Endothelial cell of umbilical vein (primary cell): Measurements from ENCODE around the gene BABAM2. TPM values are rescaled to one million over a fixed set of nuclear protein-coding genes. Genes with fewer than 3 reads are reported as not detected.
A peak's percentile ranks its signal among the peaks of the same experiment; 100 is the strongest.

Experiments used
- BruUV-seq: library from RNA; stranded (reverse); fragments of 400-500 nt; replicated peaks from 2 replicates; lab custom pipeline; 2021; lab: Mats Ljungman, UMichigan
- CTCF ChIA-PET: fragments of 300-600, 350-600 bp; sonication (Branson Sonifier 250); formaldehyde crosslinking; loops from one replicate; lab custom pipeline; 2021; ENCODE audit warnings: antibody characterized with exemption, inconsistent platforms; lab: Charles Lee
- POLR2A ChIA-PET: fragments of 300-600, 350-600 bp; sonication (Branson Sonifier 250); formaldehyde crosslinking; loops from one replicate; lab custom pipeline; 2021; ENCODE audit warnings: antibody characterized with exemption, inconsistent platforms; lab: Charles Lee
- DNase-seq: peaks from one replicate; pipeline ENCODE4 v3.0.0-alpha.2; 2011; ENCODE audit warnings: low read depth, low spot score
- FAIRE-seq: peaks from 2 replicates; lab custom pipeline; 2011; peaks lifted over from hg19 to GRCh38; lab: Jason Lieb, UNC
- H2AFZ ChIP-seq: 2 replicates; pipeline ENCODE4 v1.6.0; 2012; ENCODE audit warnings: low read depth, low read length, control low read depth, inconsistent platforms
- H3K27ac ChIP-seq: 2 replicates; pipeline ENCODE4 v1.5.1; 2011; ENCODE audit warnings: low read depth, mild to moderate bottlenecking, control low read depth, low read length, moderate library complexity; ENCODE audit not compliant: insufficient read depth
- H3K27me3 ChIP-seq, 2 experiments: 2 replicates each; pipeline versions ENCODE4 v1.6.0 to v1.6.1; 2011; ENCODE audit warnings: low read length in 2 of 2, mixed read lengths in 1 of 2; ENCODE audit not compliant: control insufficient read depth in 2 of 2, insufficient read depth in 2 of 2
- H3K36me3 ChIP-seq, 2 experiments: 2 replicates in 1 of 2; 3 replicates in 1 of 2; pipeline ENCODE4 v1.5.1; 2011; ENCODE audit warnings: low read length in 2 of 2, mild to moderate bottlenecking in 1 of 2, moderate library complexity in 1 of 2; ENCODE audit not compliant: control insufficient read depth in 2 of 2, insufficient read depth in 2 of 2; ENCODE audit errors: extremely low read depth in 1 of 2
- H3K4me1 ChIP-seq: 3 replicates; pipeline ENCODE4 v1.5.1; 2011; ENCODE audit warnings: mild to moderate bottlenecking, low read length; ENCODE audit not compliant: control insufficient read depth, insufficient read depth; ENCODE audit errors: extremely low read depth
- H3K4me2 ChIP-seq: 2 replicates; pipeline ENCODE4 v1.6.1; 2011; ENCODE audit warnings: low read length, control low read depth, mixed read lengths; ENCODE audit not compliant: insufficient read depth
- H3K4me3 ChIP-seq, 3 experiments: fragments of 200-600 bp in 1 of 3; sonication (generic), shearing (Covaris generic) in 1 of 3; replicated peaks in 1 of 3; 2 replicates each; pipeline ENCODE4 v1.5.1; 2011 to 2016; ENCODE audit warnings: control low read depth in 3 of 3, low read length in 3 of 3, mild to moderate bottlenecking in 2 of 3, inconsistent platforms in 1 of 3, low read depth in 1 of 3, moderate library complexity in 1 of 3; ENCODE audit not compliant: insufficient read depth in 1 of 3
- H3K79me2 ChIP-seq: 2 replicates; pipeline ENCODE4 v1.6.0; 2012; ENCODE audit warnings: low read length, inconsistent platforms; ENCODE audit not compliant: control insufficient read depth, insufficient read depth
- H3K9ac ChIP-seq: replicated peaks from 2 replicates; pipeline ENCODE3; 2011; ENCODE audit warnings: low read length, control low read depth; ENCODE audit not compliant: insufficient read depth; ENCODE audit errors: extremely low read depth
- H3K9me1 ChIP-seq: replicated peaks from 3 replicates; pipeline ENCODE4 v1.6.0; 2011; ENCODE audit warnings: mild to moderate bottlenecking, low read length; ENCODE audit not compliant: control insufficient read depth, insufficient read depth; ENCODE audit errors: extremely low read depth
- H3K9me3 ChIP-seq: replicated peaks from 2 replicates; pipeline ENCODE4 v1.5.1; 2012; ENCODE audit warnings: low read length, inconsistent platforms; ENCODE audit not compliant: control insufficient read depth, insufficient read depth
- H4K20me1 ChIP-seq: replicated peaks from 2 replicates; pipeline ENCODE3; 2011; ENCODE audit warnings: mild to moderate bottlenecking, low read length; ENCODE audit not compliant: control insufficient read depth, insufficient read depth; ENCODE audit errors: extremely low read depth
- FOS ChIP-seq: IDR thresholded peaks from 2 replicates; pipeline ENCODE4 v1.6.1; 2011; ENCODE audit warnings: mild to moderate bottlenecking, low read length, moderate library complexity, borderline replicate concordance; ENCODE audit not compliant: insufficient read depth
- GATA2 ChIP-seq: IDR thresholded peaks from 2 replicates; pipeline ENCODE4 v1.7.0; 2011; ENCODE audit warnings: low read depth, mild to moderate bottlenecking, moderate library complexity, mixed read lengths, low read length; ENCODE audit not compliant: insufficient read length, insufficient read depth
- JUN ChIP-seq: IDR thresholded peaks from 2 replicates; pipeline ENCODE4 v1.6.1; 2011; ENCODE audit warnings: borderline replicate concordance, low read depth; ENCODE audit not compliant: insufficient read length, insufficient read depth
- dilution Hi-C: fragments of 300-500 bp; cut with MboI; formaldehyde crosslinking; loops from one replicate; pipeline ENCODE4 v1.15.0; 2019; ENCODE audit warnings: low sequenced_read_pairs; ENCODE audit not compliant: extremely low pct_ligation_motif_present
- intact Hi-C: fragments of 100-400 bp; cut with micrococcal nuclease; formaldehyde crosslinking; loops from one replicate; pipeline ENCODE4 v1.10.0; 2022
- polyA plus RNA-seq, 4 experiments: library from polyadenylated mRNA; depleted of rRNA in 3 of 4; stranded (reverse) in 3 of 4; unstranded in 1 of 4; fragments of >200 nt; gene quantifications; 2 replicates each; pipeline versions ENCODE4 v1.2.1 to v1.2.3, GENCODE V29; 2011 to 2012; ENCODE audit warnings: missing spikeins in 1 of 4
- total RNA-seq: library from RNA; stranded (reverse); gene quantifications from 2 replicates; pipeline ENCODE4 v1.2.3, GENCODE V29; 2021

BABAM2 gene
- total and polyA plus RNA-seq, 2 donors (not counting 3 experiments of a cell fraction or from before 2014, with no cell fraction given): 19.9 to 27.6 TPM

GRCh38 chr2:28360718-28361293 is 470.3 kb downstream of the BABAM2 start:
- FAIRE-seq (peak; percentile 47), DNase-seq (peak; percentile 43)
- H3K9me1 ChIP-seq: no peaks in the 10 kb centered on the region
- H4K20me1 ChIP-seq: no peaks in the 10 kb centered on the region
- no peaks in the 10 kb centered on the region for H3K9me3 ChIP-seq
- H3K36me3 ChIP-seq: no peaks in the 10 kb centered on the region
- no peaks in the 10 kb centered on the region for H3K79me2 ChIP-seq
- BruUV-seq: no TSS peak
- no peak overlapping the region for H2AFZ ChIP-seq
- ChIA-PET POLR2A (interaction anchor here (0.9 kb wide), 1 partner anchor 30 kb away, joined by 3 read pairs; no protein-coding TSS in a partner anchor), CTCF (interaction anchor here (1.0 to 1.6 kb wide), 2 partner anchors 9 to 86 kb away, joined by 3 to 4 read pairs; no protein-coding TSS in a partner anchor)
- intact Hi-C loops (no loop called here), dilution Hi-C loops (no loop called here)
- H3K27me3 ChIP-seq: no peaks in the 10 kb centered on the region
- no peak for TF ChIP-seq JUN
- TF ChIP-seq FOS: peak; percentile 35
- H3K4me1 ChIP-seq: peaks cover 28% of the 10 kb centered on the region
- no peak overlapping the region for H3K9ac ChIP-seq
- H3K4me3 ChIP-seq: no peak overlapping the region
- H3K4me2 ChIP-seq: no peak overlapping the region
- no peak overlapping the region for H3K27ac ChIP-seq

- dilution Hi-C loops (no loop called here), intact Hi-C loops (no loop called here)
- Histone ChIP-seq H3K79me2 (no peaks in the 10 kb centered on the region), H3K27me3 (no peaks in the 10 kb centered on the region), H3K9ac (no peak overlapping the region), H3K4me2 (no peak overlapping the region), H2AFZ (no peak overlapping the region), H3K9me3 (no peaks in the 10 kb centered on the region), H4K20me1 (no peaks in the 10 kb centered on the region), H3K4me1 (peaks cover 36% of the 10 kb centered on the region), H3K36me3 (no peaks in the 10 kb centered on the region), H3K9me1 (no peaks in the 10 kb centered on the region), H3K27ac (no peak overlapping the region), H3K4me3 (no peak overlapping the region)
- POLR2A ChIA-PET: interaction anchor here (0.6 kb wide), 1 partner anchor 29 kb away, joined by 4 read pairs; no protein-coding TSS in a partner anchor
- no peak for DNase-seq
- TF ChIP-seq FOS (peak; percentile 32), GATA2 (no peak)
- FAIRE-seq: no peak
- CTCF ChIA-PET: interaction anchor here (0.8 to 1.6 kb wide), 4 partner anchors 8 to 87 kb away, joined by 3 to 4 read pairs (median 3); no protein-coding TSS in a partner anchor
- no TSS peak for BruUV-seq
These were observed 471.6 kb downstream of the BABAM2 start for GRCh38 chr2:28361991-28362710.
